A549 (cell line): Measurements from ENCODE around the gene CFAP410. TPM values are rescaled to one million over a fixed set of nuclear protein-coding genes. Genes with fewer than 3 reads are reported as not detected.

Experiments used
- ATAC-seq, 2 experiments: fragments of 200-7000 bp in 1 of 2; fragments of >200 bp in 1 of 2; cut with Nextera tagmentation in 1 of 2; cut with Tn5 transposase in 1 of 2; 3 replicates each; pipeline versions ENCODE4 v1.8.0 to v1.9.1; 2018 to 2020; ENCODE audit warnings: mild to moderate bottlenecking in 1 of 2, moderate library complexity in 1 of 2
- CTCF ChIA-PET: fragments of 300-600 bp; sonication (Branson Sonifier 250); formaldehyde crosslinking; extraction: SDS; loops from one replicate; lab custom pipeline; 2021; ENCODE audit warnings: antibody characterized with exemption, inconsistent platforms; lab: Yijun Ruan, JAX
- POLR2A ChIA-PET: fragments of 350-600 bp; formaldehyde crosslinking; extraction: SDS; loops from one replicate; lab custom pipeline; 2021; ENCODE audit warnings: antibody characterized with exemption, inconsistent platforms; lab: Yijun Ruan, JAX
- DNase-seq, 2 experiments: peaks; one replicate each; pipeline versions ENCODE4 v3.0.0 to v3.0.0-alpha.2; 2011 to 2016; ENCODE audit warnings: low read depth in 1 of 2, low spot score in 1 of 2
- FAIRE-seq: peaks from 2 replicates; lab custom pipeline; 2011; peaks lifted over from hg19 to GRCh38; lab: Jason Lieb, UNC
- H3K27ac ChIP-seq, 2 experiments: fragments of >200 bp; sonication (Bioruptor Twin); formaldehyde crosslinking; 3 replicates each; pipeline ENCODE4 v1.5.1; 2016 to 2017
- H3K4me1 ChIP-seq: fragments of >200 bp; sonication (Bioruptor Twin); formaldehyde crosslinking; 3 replicates; pipeline ENCODE4 v1.6.1; 2016
- H3K4me2 ChIP-seq: fragments of >200 bp; sonication (Bioruptor Twin); formaldehyde crosslinking; 3 replicates; pipeline ENCODE4 v1.6.1; 2016
- H3K4me3 ChIP-seq: fragments of >200 bp; sonication (Bioruptor Twin); formaldehyde crosslinking; 3 replicates; pipeline ENCODE4 v1.5.1; 2016
- H3K9me3 ChIP-seq: fragments of >200 bp; sonication (Bioruptor Twin); formaldehyde crosslinking; 3 replicates; pipeline ENCODE4 v1.6.1; 2016
- ATOH8 ChIP-seq: fragments of 250-450 bp; sonication (Bioruptor Pico); IDR thresholded peaks from 2 replicates; pipeline ENCODE4 v1.5.0; 2020; ENCODE audit warnings: low read depth, mild to moderate bottlenecking, moderate library complexity
- BCL3 ChIP-seq: fragments of >200 bp; sonication (Bioruptor Twin); formaldehyde crosslinking; IDR thresholded peaks from 3 replicates; pipeline ENCODE4 v1.6.1; 2016
- CBX2 ChIP-seq: fragments of 200-600 bp; sonication (generic); IDR thresholded peaks from 2 replicates; pipeline ENCODE4 v1.6.1; 2016; ENCODE audit warnings: low read depth, mild to moderate bottlenecking, borderline replicate concordance
- CHD2 ChIP-seq: fragments of 150-350 bp; IDR thresholded peaks from 2 replicates; pipeline ENCODE4 v1.6.1; 2014; ENCODE audit warnings: low read length; ENCODE audit not compliant: partially characterized antibody
- CHD4 ChIP-seq: fragments of 200-600 bp; sonication (generic); IDR thresholded peaks from 2 replicates; pipeline ENCODE4 v1.6.1; 2016; ENCODE audit warnings: antibody characterized with exemption, mild to moderate bottlenecking, borderline replicate concordance
- EHF ChIP-seq: fragments of 250-450 bp; sonication (Bioruptor Pico); IDR thresholded peaks from 2 replicates; pipeline ENCODE4 v1.5.0; 2020; ENCODE audit warnings: mild to moderate bottlenecking
- FOSL2 ChIP-seq, 2 experiments: fragments of 450-650 bp in 1 of 2; fragments of >200 bp in 1 of 2; sonication (Bioruptor Twin) in 1 of 2; formaldehyde crosslinking; IDR thresholded peaks; 2 replicates each; pipeline versions ENCODE4 v1.5.0 to v1.6.1; 2016 to 2020; ENCODE audit warnings: mild to moderate bottlenecking in 1 of 2, moderate library complexity in 1 of 2
- HDAC2 ChIP-seq: fragments of 200-600 bp; sonication (generic); IDR thresholded peaks from 2 replicates; pipeline ENCODE4 v1.6.1; 2016
- HES2 ChIP-seq: fragments of >200 bp; sonication (Bioruptor Twin); formaldehyde crosslinking; IDR thresholded peaks from 2 replicates; pipeline ENCODE4 v1.6.1; 2016
- HEYL ChIP-seq: fragments of 250-450 bp; sonication (Bioruptor Pico); IDR thresholded peaks from 2 replicates; pipeline ENCODE4 v1.8.0; 2021; ENCODE audit warnings: mild to moderate bottlenecking, moderate library complexity
- HMGXB4 ChIP-seq: fragments of 250-450 bp; sonication (Bioruptor Pico); IDR thresholded peaks from 2 replicates; pipeline ENCODE4 v1.5.0; 2021; ENCODE audit warnings: mild to moderate bottlenecking, moderate library complexity, borderline replicate concordance
- HOXB5 ChIP-seq: fragments of 250-450 bp; sonication (Bioruptor Pico); IDR thresholded peaks from 2 replicates; pipeline ENCODE4 v1.5.0; 2020; ENCODE audit warnings: mild to moderate bottlenecking, moderate library complexity
- JUN ChIP-seq, 2 experiments: fragments of >200 bp; sonication (Bioruptor Twin); formaldehyde crosslinking; IDR thresholded peaks; 2 replicates in 1 of 2; 3 replicates in 1 of 2; pipeline ENCODE4 v1.6.1; 2016 to 2017
- JUNB ChIP-seq: fragments of >200 bp; sonication (Bioruptor Twin); formaldehyde crosslinking; IDR thresholded peaks from 2 replicates; pipeline ENCODE4 v1.6.1; 2016
- KDM5A ChIP-seq: fragments of 200-600 bp; sonication (generic); IDR thresholded peaks from 2 replicates; pipeline ENCODE4 v1.6.1; 2016; ENCODE audit warnings: antibody characterized with exemption, mild to moderate bottlenecking
- MAFK ChIP-seq: fragments of 450-650 bp; IDR thresholded peaks from 2 replicates; pipeline ENCODE4 v1.6.1; 2014; ENCODE audit not compliant: partially characterized antibody
- MAX ChIP-seq: IDR thresholded peaks from 2 replicates; pipeline ENCODE4 v1.6.1; 2012
- MAZ ChIP-seq: fragments of 150-350 bp; IDR thresholded peaks from 2 replicates; pipeline ENCODE4 v1.6.1; 2014; ENCODE audit warnings: antibody characterized with exemption, low read depth, low read length, borderline replicate concordance
- NFE2L2 ChIP-seq: fragments of 150-350 bp; conservative IDR thresholded peaks from 2 replicates; pipeline ENCODE4 v1.6.1; 2014; ENCODE audit warnings: low read length
- NPAS2 ChIP-seq: fragments of 250-450 bp; sonication (Bioruptor Pico); IDR thresholded peaks from 2 replicates; pipeline ENCODE4 v1.8.0; 2022; ENCODE audit warnings: mild to moderate bottlenecking, moderate library complexity, borderline replicate concordance
- NR3C1 ChIP-seq: fragments of >200 bp; sonication (Bioruptor Twin); formaldehyde crosslinking; IDR thresholded peaks from 3 replicates; pipeline ENCODE4 v1.6.1; 2017
- POLR2AphosphoS2 ChIP-seq: conservative IDR thresholded peaks from 2 replicates; pipeline ENCODE4 v1.6.1; 2012; ENCODE audit warnings: low read length, improper control_type of control experiment, inconsistent platforms
- REST ChIP-seq: fragments of 200-600 bp; sonication (generic); IDR thresholded peaks from 2 replicates; pipeline ENCODE4 v1.6.1; 2016; ENCODE audit warnings: antibody characterized with exemption, mild to moderate bottlenecking, moderate library complexity
- RFX5 ChIP-seq: fragments of 450-650 bp; IDR thresholded peaks from 2 replicates; pipeline ENCODE4 v1.7.1; 2014; ENCODE audit warnings: antibody characterized with exemption, mild to moderate bottlenecking, moderate library complexity
- RNF2 ChIP-seq: fragments of 200-600 bp; sonication (generic); IDR thresholded peaks from 2 replicates; pipeline ENCODE4 v1.6.1; 2016; ENCODE audit warnings: low read depth, mild to moderate bottlenecking, antibody characterized with exemption, moderate library complexity, borderline replicate concordance
- SMC3 ChIP-seq: fragments of >200 bp; sonication (Bioruptor Twin); formaldehyde crosslinking; IDR thresholded peaks from 3 replicates; pipeline ENCODE4 v1.6.1; 2018; ENCODE audit warnings: inconsistent platforms
- SREBF2 ChIP-seq: fragments of 450-650 bp; IDR thresholded peaks from 2 replicates; pipeline ENCODE4 v1.6.1; 2014; ENCODE audit warnings: mild to moderate bottlenecking, moderate library complexity
- TFCP2L1 ChIP-seq: fragments of 250-450 bp; sonication (Bioruptor Pico); IDR thresholded peaks from 2 replicates; pipeline ENCODE4 v1.5.0; 2021; ENCODE audit warnings: mild to moderate bottlenecking
- ZC3H11A ChIP-seq: fragments of 450-650 bp; IDR thresholded peaks from 2 replicates; pipeline ENCODE4 v1.6.1; 2014; ENCODE audit warnings: antibody characterized with exemption, mild to moderate bottlenecking
- ZFP36 ChIP-seq: fragments of 450-650 bp; IDR thresholded peaks from 2 replicates; pipeline ENCODE4 v1.6.1; 2014; ENCODE audit warnings: borderline replicate concordance; ENCODE audit not compliant: partially characterized antibody
- ZSCAN20 ChIP-seq: fragments of 250-450 bp; sonication (Bioruptor Pico); IDR thresholded peaks from 2 replicates; pipeline ENCODE4 v1.8.0; 2022; ENCODE audit warnings: mild to moderate bottlenecking, moderate library complexity
- WGBS: methylation state at CpG from one replicate; pipeline ENCODE4 v1.1.6; 2017; ENCODE audit errors: missing lambda C conversion rate; 5-methylcytosine and 5-hydroxymethylcytosine counted together
- polyA plus RNA-seq, 4 experiments: library from polyadenylated mRNA; depleted of rRNA in 3 of 4; stranded (reverse); fragments of >200 nt; fragmentation: RNase III in 1 of 4; extraction: RNeasy Plus Mini Kit Qiagen cat#74134 plus additional on column Dnase treatment in 1 of 4; gene quantifications; 2 replicates in 3 of 4; 3 replicates in 1 of 4; pipeline ENCODE4 v1.2.3, GENCODE V29; 2011 to 2017

Gene CFAP410
- polyA plus RNA-seq, 2 of the 4 experiments (the other 2 are of a cell fraction) = 3.2 to 7.1 TPM

GRCh38 chr21:44357064-44357837 is 18.1 kb upstream of the CFAP410 start:
- TF ChIP-seq BCL3 = no peak
- TF ChIP-seq ATOH8 (CRISPR knock-in tag) = no peak
- no peak for TF ChIP-seq CHD4
- no peak for TF ChIP-seq NFE2L2
- TF ChIP-seq CHD2 = no peak
- TF ChIP-seq JUNB = no peak
- no peak for TF ChIP-seq ZC3H11A
- TF ChIP-seq MAX = no peak
- no peak for TF ChIP-seq HOXB5 (CRISPR knock-in tag)
- no peak for TF ChIP-seq ZFP36
- TF ChIP-seq REST = no peak
- TF ChIP-seq KDM5A = no peak
- TF ChIP-seq MAZ = no peak
- TF ChIP-seq SMC3 = no peak
- TF ChIP-seq POLR2AphosphoS2 = no peak
- TF ChIP-seq CBX2 = no peak
- no peak for TF ChIP-seq HMGXB4 (CRISPR knock-in tag)
- TF ChIP-seq RFX5 = no peak
- Histone ChIP-seq H3K4me3 (no peak overlapping the region), H3K27ac (no peak overlapping the region), H3K4me1 (no peaks in the 10 kb centered on the region), H3K4me2 (no peak overlapping the region), H3K9me3 (no peaks in the 10 kb centered on the region)
- WGBS = 40% methylated on average over 1 of the region's 21 CpGs
- DNase-seq (no peak), FAIRE-seq (no peak), ATAC-seq (no peak; a peak in 1 of 6 replicates)
- ChIA-PET POLR2A (no interaction called here), CTCF (no interaction called here)

- Histone ChIP-seq H3K9me3 (no peaks in the 10 kb centered on the region), H3K4me1 (no peaks in the 10 kb centered on the region), H3K4me2 (no peak overlapping the region), H3K4me3 (no peak overlapping the region), H3K27ac (no peak overlapping the region)
- POLR2A ChIA-PET = no interaction called here
- 59% methylated on average over 6 of the region's 6 CpGs for WGBS
- DNase-seq (no peak), FAIRE-seq (no peak), ATAC-seq (no peak)
- CTCF ChIA-PET = no interaction called here
- TF ChIP-seq MAFK (no peak), FOSL2 (IDR thresholded peaks at IDR 0.05) (no peak), FOSL2 (CRISPR knock-in tag; IDR thresholded peaks at IDR 0.05) (no peak), HEYL (CRISPR knock-in tag) (no peak), TFCP2L1 (CRISPR knock-in tag) (no peak), JUN (IDR thresholded peaks at IDR 0.05) (no peak), NPAS2 (no peak), POLR2AphosphoS2 (no peak), HES2 (no peak), ZSCAN20 (CRISPR knock-in tag) (no peak), HDAC2 (no peak), SREBF2 (no peak), EHF (CRISPR knock-in tag) (no peak), CHD4 (no peak), NR3C1 (no peak), RNF2 (no peak)
Measured at GRCh38 chr21:44356636-44357035, 17.4 kb upstream of the CFAP410 start.
